GM19099 (cell line): ENCODE data around the gene CIB4.

ENCODE experiments used
- POLR2A ChIP-seq: IDR thresholded peaks from 3 replicates; pipeline ENCODE4 v1.6.1; 2011; ENCODE audit warnings: low read depth; ENCODE audit not compliant: insufficient read length; ENCODE audit errors: extremely low read depth

Gene CIB4

GRCh38 chr2:26652361-26653041, 11.3 kb upstream of the CIB4 start:
- no peak for TF ChIP-seq POLR2A

GRCh38 chr2:26651799-26652198, 10.6 kb upstream of the CIB4 start:
- no peak for TF ChIP-seq POLR2A

GRCh38 chr2:26651470-26651771, 10.3 kb upstream of the CIB4 start:
- no peak for TF ChIP-seq POLR2A

- no peak for TF ChIP-seq POLR2A
Observed at GRCh38 chr2:26650713-26651469, 9.7 kb upstream of the CIB4 start.

- TF ChIP-seq POLR2A = no peak
Observed at GRCh38 chr2:26649992-26650712, 9.0 kb upstream of the CIB4 start.

GRCh38 chr2:26649322-26649721, 8.2 kb upstream of the CIB4 start:
- no peak for TF ChIP-seq POLR2A

GRCh38 chr2:26648516-26648915, 7.3 kb upstream of the CIB4 start:
- no peak for TF ChIP-seq POLR2A

- TF ChIP-seq POLR2A = no peak
Observed at GRCh38 chr2:26647981-26648380, 6.8 kb upstream of the CIB4 start.

- no peak for TF ChIP-seq POLR2A
Observed at GRCh38 chr2:26646986-26647672, 6.0 kb upstream of the CIB4 start.

- no peak for TF ChIP-seq POLR2A
Observed at GRCh38 chr2:26645762-26646161, 4.6 kb upstream of the CIB4 start.

- TF ChIP-seq POLR2A = no peak
Observed at GRCh38 chr2:26644188-26644835, 3.1 kb upstream of the CIB4 start.

GRCh38 chr2:26642429-26642828, 1.3 kb upstream of the CIB4 start:
- TF ChIP-seq POLR2A = no peak

GRCh38 chr2:26640331-26640745, 828 bp downstream of the CIB4 start:
- no peak for TF ChIP-seq POLR2A

- no peak for TF ChIP-seq POLR2A
Observed at GRCh38 chr2:26639685-26640243, 1.4 kb downstream of the CIB4 start.

- no peak for TF ChIP-seq POLR2A
Observed at GRCh38 chr2:26637811-26638310, 3.3 kb downstream of the CIB4 start.

- TF ChIP-seq POLR2A = no peak
Observed at GRCh38 chr2:26636935-26637334, 4.2 kb downstream of the CIB4 start.
